ENCODE measurements around the gene TGDS.

The TGDS gene

GRCh38 chr13:94567581-94567980 lies 28.4 kb downstream of the TGDS start:
- TF ChIP-seq, protein P1, sequence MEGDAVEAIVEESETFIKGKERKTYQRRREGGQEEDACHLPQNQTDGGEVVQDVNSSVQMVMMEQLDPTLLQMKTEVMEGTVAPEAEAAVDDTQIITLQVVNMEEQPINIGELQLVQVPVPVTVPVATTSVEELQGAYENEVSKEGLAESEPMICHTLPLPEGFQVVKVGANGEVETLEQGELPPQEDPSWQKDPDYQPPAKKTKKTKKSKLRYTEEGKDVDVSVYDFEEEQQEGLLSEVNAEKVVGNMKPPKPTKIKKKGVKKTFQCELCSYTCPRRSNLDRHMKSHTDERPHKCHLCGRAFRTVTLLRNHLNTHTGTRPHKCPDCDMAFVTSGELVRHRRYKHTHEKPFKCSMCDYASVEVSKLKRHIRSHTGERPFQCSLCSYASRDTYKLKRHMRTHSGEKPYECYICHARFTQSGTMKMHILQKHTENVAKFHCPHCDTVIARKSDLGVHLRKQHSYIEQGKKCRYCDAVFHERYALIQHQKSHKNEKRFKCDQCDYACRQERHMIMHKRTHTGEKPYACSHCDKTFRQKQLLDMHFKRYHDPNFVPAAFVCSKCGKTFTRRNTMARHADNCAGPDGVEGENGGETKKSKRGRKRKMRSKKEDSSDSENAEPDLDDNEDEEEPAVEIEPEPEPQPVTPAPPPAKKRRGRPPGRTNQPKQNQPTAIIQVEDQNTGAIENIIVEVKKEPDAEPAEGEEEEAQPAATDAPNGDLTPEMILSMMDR (IDR thresholded peaks at IDR 0.05), result no peak
- peaks cover 40% of the 10 kb centered on the region for H3K36me3 Mint-ChIP-seq (ENCODE audit: low read depth)
- H3K4me1 Mint-ChIP-seq, result no peaks in the 10 kb centered on the region
- H3K9me3 Mint-ChIP-seq, result no peaks in the 10 kb centered on the region
- peaks cover 13% of the 10 kb centered on the region for H3K27me3 Mint-ChIP-seq (ENCODE audit: low read depth, poor library complexity)
- H3K27ac Mint-ChIP-seq, result no peak overlapping the region
- no peak overlapping the region for H3K4me3 Mint-ChIP-seq
- DNase-seq, result no peak

GRCh38 chr13:94561126-94561525 lies 34.8 kb downstream of the TGDS start:
- H3K9me3 Mint-ChIP-seq, result no peaks in the 10 kb centered on the region
- H3K27me3 Mint-ChIP-seq (ENCODE audit: low read depth, poor library complexity), result peaks cover 7% of the 10 kb centered on the region
- no peak for DNase-seq
- H3K4me3 Mint-ChIP-seq, result no peak overlapping the region
- H3K36me3 Mint-ChIP-seq (ENCODE audit: low read depth), result no peaks in the 10 kb centered on the region
- TF ChIP-seq, protein P1 (IDR thresholded peaks at IDR 0.05), result no peak
- no peak overlapping the region for H3K27ac Mint-ChIP-seq
- no peaks in the 10 kb centered on the region for H3K4me1 Mint-ChIP-seq

- no peak overlapping the region for H3K4me3 Mint-ChIP-seq
- no peak overlapping the region for H3K27ac Mint-ChIP-seq
- no peaks in the 10 kb centered on the region for H3K36me3 Mint-ChIP-seq (ENCODE audit: low read depth)
- H3K27me3 Mint-ChIP-seq (ENCODE audit: low read depth, poor library complexity), result peaks cover 6% of the 10 kb centered on the region
- TF ChIP-seq, protein P1 (IDR thresholded peaks at IDR 0.05), result no peak
- H3K4me1 Mint-ChIP-seq, result no peaks in the 10 kb centered on the region
- H3K9me3 Mint-ChIP-seq, result no peaks in the 10 kb centered on the region
- DNase-seq, result no peak
These were observed 35.8 kb downstream of the TGDS start for GRCh38 chr13:94560116-94560515.

DNA sequence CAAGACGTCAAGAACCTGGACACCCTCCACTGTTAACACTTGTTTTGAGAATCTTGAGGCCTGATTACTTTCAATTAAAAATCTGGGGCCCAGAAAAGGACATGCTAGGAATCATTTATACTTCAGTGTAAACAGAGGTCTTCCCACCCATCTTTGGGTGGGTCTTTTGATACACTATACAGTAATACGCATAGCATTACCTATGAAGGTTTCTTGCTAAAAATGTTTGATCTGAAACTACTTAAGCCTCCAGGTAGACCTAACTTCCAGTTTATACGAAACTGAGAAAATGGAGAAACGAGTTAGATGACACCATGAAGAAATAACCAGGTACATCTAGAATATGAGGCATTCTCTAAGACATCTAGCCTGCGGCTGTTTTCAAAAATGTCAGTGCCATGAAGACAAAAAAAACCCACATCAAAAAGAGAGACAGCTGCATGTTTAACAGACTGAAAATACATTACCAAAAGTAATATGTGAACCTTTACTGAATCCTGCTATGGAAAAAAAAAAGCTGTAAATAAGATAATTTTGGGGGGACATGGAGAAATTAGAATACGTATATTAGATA lies 36.6 kb downstream of the TGDS start:
- DNase-seq, result no peak
- peaks cover 3% of the 10 kb centered on the region for H3K27me3 Mint-ChIP-seq (ENCODE audit: low read depth, poor library complexity)
- TF ChIP-seq, protein P1 (IDR thresholded peaks at IDR 0.05), result no peak
- no peaks in the 10 kb centered on the region for H3K36me3 Mint-ChIP-seq (ENCODE audit: low read depth)
- H3K27ac Mint-ChIP-seq, result no peak overlapping the region
- no peaks in the 10 kb centered on the region for H3K9me3 Mint-ChIP-seq
- no peaks in the 10 kb centered on the region for H3K4me1 Mint-ChIP-seq
- no peak overlapping the region for H3K4me3 Mint-ChIP-seq

- Mint-ChIP-seq H3K9me3 (no peaks in the 10 kb centered on the region), H3K36me3 (ENCODE audit: low read depth) (no peaks in the 10 kb centered on the region), H3K27ac (no peak overlapping the region), H3K4me3 (no peak overlapping the region), H3K4me1 (no peaks in the 10 kb centered on the region), H3K27me3 (ENCODE audit: low read depth, poor library complexity) (no peaks in the 10 kb centered on the region)
- DNase-seq, result no peak
- TF ChIP-seq, protein P1 (IDR thresholded peaks at IDR 0.05), result no peak
These were observed 37.2 kb downstream of the TGDS start for GRCh38 chr13:94558716-94559115.

DNA sequence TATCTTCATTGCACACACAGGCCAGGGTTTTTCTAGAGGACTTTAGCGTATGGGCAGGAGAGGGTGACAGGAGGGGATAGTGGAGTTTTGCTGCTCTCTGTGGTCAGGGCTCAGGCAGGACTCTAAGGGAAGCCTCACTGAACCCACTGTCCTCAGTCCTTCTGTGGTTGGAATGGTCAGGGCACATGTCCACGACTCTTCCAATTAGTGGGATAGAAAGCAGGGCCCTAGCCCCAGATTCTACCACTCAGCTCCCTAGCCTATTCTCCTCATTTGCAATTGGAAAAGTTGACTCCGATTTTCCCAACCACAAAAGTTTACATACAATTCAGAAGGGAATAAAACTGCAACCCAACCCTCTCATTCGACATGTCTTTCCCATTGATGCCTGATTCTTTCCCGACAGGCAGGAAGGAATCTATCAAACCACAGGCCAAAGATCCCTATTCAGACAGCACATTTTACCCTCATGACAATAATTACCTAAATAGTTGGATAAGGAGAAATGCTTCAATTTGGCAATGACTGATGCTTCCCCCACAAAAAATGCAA lies 38.2 kb downstream of the TGDS start:
- Mint-ChIP-seq H3K4me1 (no peaks in the 10 kb centered on the region), H3K4me3 (no peak overlapping the region), H3K27ac (no peak overlapping the region), H3K36me3 (ENCODE audit: low read depth) (no peaks in the 10 kb centered on the region), H3K9me3 (no peaks in the 10 kb centered on the region), H3K27me3 (ENCODE audit: low read depth, poor library complexity) (no peaks in the 10 kb centered on the region)
- DNase-seq, result no peak
- TF ChIP-seq, protein P1 (IDR thresholded peaks at IDR 0.05), result no peak

Data from nephron progenitor cell (in vitro differentiated cells).